Ovary (tissue), 9 donors: ENCODE measurements around the gene DOK6. TPM values are rescaled to one million over a fixed set of nuclear protein-coding genes. Genes with fewer than 3 reads are reported as not detected.

Experiments used
- DNase-seq, 5 donors: peaks; one replicate each; pipeline ENCODE4 v3.0.0-alpha.2; 2019 to 2020
- H3K27ac ChIP-seq, 2 donors: fragments of 200-600 bp; one replicate each; pipeline versions ENCODE4 v1.5.1 to v1.8.0; 2019 to 2022
- H3K27me3 ChIP-seq: fragments of 200-600 bp; one replicate; pipeline ENCODE4 v1.8.0; 2022
- H3K36me3 ChIP-seq: fragments of 200-600 bp; sonication (generic); one replicate; pipeline ENCODE4 v1.5.1; 2019
- H3K4me1 ChIP-seq: one replicate; pipeline ENCODE4 v1.8.1; 2013; ENCODE audit warnings: mild to moderate bottlenecking, moderate library complexity; ENCODE audit not compliant: insufficient read depth
- H3K4me3 ChIP-seq: fragments of 200-600 bp; sonication (generic); one replicate; pipeline ENCODE4 v1.5.1; 2017
- H3K9me3 ChIP-seq, 2 donors: fragments of 200-600 bp in 1 of 2; sonication (generic) in 1 of 2; one replicate each; pipeline versions ENCODE4 v1.5.1 to v1.8.1; 2013 to 2019; ENCODE audit warnings: mild to moderate bottlenecking in 1 of 2, moderate library complexity in 1 of 2
- CTCF ChIP-seq, 3 donors: fragments of 450-650 bp in 2 of 3; fragments of 200-600 bp in 1 of 3; IDR thresholded peaks; one replicate each; pipeline versions ENCODE4 v1.5.1 to v1.8.0; 2016 to 2022; ENCODE audit warnings: antibody characterized with exemption in 3 of 3, mild to moderate bottlenecking in 1 of 3
- EP300 ChIP-seq: sonication (generic); formaldehyde crosslinking; IDR thresholded peaks from one replicate; pipeline ENCODE4 v1.6.1; 2017; ENCODE audit warnings: antibody characterized with exemption
- POLR2A ChIP-seq: fragments of 450-650 bp; IDR thresholded peaks from one replicate; pipeline ENCODE4 v1.6.1; 2017; ENCODE audit warnings: antibody characterized with exemption, mild to moderate bottlenecking, moderate library complexity
- WGBS, 3 donors: extraction: QIAGEN DNeasy Blood & Tissue Kit in 1 of 3; methylation state at CpG; one replicate each; pipeline versions ENCODE4 v1.1.5 to v1.1.7; 2013 to 2017; 5-methylcytosine and 5-hydroxymethylcytosine counted together
- intact Hi-C, 4 donors: fragments of 100-400 bp; cut with DNase I; formaldehyde crosslinking; loops; one replicate each; pipeline versions ENCODE4 v1.11.0 to v1.15.1; 2022 to 2023
- polyA plus RNA-seq, 2 donors: library from polyadenylated mRNA; stranded (reverse); fragments of 200-250 nt in 1 of 2; fragments of 350-450 nt in 1 of 2; fragmentation: Illumina TruSeq in 1 of 2; extraction: RNeasy Lipid Tissue Mini Kit (QIAGEN cat#74804) in 1 of 2; gene quantifications; one replicate each; pipeline ENCODE4 v1.2.3, GENCODE V29; 2013 to 2014
- total RNA-seq, 7 donors: library from RNA; depleted of rRNA in 2 of 7; stranded (reverse); fragments of >200 nt in 2 of 7; fragmentation: NEBNext Ultra II Directional in 3 of 7; extraction: Animal tissue kit (Norgen Biotek cat#: 25700) in 3 of 7; gene quantifications; one replicate each; pipeline versions ENCODE4 v1.1.0 to v1.2.4, GENCODE V29; 2016 to 2023
- donor health status: DM: no; HTN: no; CAD: no; lungs with moderate emphysema.
- donor health status: DM: no; HTN: no; CAD: no.
- donor health status: Bipolar disorder and iron deficiency.
- donor health status: DM: yes; HTN: yes; CAD: no.
- donor health status: DM: no; HTN: no; CAD: no.
- donor health status: DM: yes; HTN: yes; CAD: no.

DOK6 gene
- total and polyA plus RNA-seq, 9 donors, result 1.3 to 4.4 (median 2.8) TPM

GRCh38 chr18:69839497-69839896 lies 438.8 kb downstream of the DOK6 start:
- Histone ChIP-seq H3K4me3 (no peak overlapping the region), H3K36me3 (no peaks in the 10 kb centered on the region), H3K9me3 (no peaks in the 10 kb centered on the region), H3K27me3 (no peaks in the 10 kb centered on the region), H3K4me1 (no peaks in the 10 kb centered on the region), H3K27ac (no peak overlapping the region)
- intact Hi-C loops, result no loop called here
- no peak for DNase-seq
- 94 to 97% (median 96%) methylated on average over 11 of the region's 11 CpGs for WGBS, 3 donors
- TF ChIP-seq POLR2A (no peak), CTCF (IDR thresholded peaks at IDR 0.05) (no peak), EP300 (no peak)

- no peaks in the 10 kb centered on the region for H3K36me3 ChIP-seq
- H3K4me3 ChIP-seq, result no peak overlapping the region
- no peak for DNase-seq
- H3K4me1 ChIP-seq, result no peaks in the 10 kb centered on the region
- no peak overlapping the region for H3K27ac ChIP-seq
- intact Hi-C loops, result no loop called here
- 87 to 92% (median 91%) methylated on average over 11 of the region's 11 CpGs for WGBS, 3 donors
- H3K27me3 ChIP-seq, result no peaks in the 10 kb centered on the region
- H3K9me3 ChIP-seq, result no peaks in the 10 kb centered on the region
- no peak for TF ChIP-seq EP300
- TF ChIP-seq POLR2A, result no peak
- TF ChIP-seq CTCF (IDR thresholded peaks at IDR 0.05), result no peak
Measured at GRCh38 chr18:69840001-69840400, 439.3 kb downstream of the DOK6 start.

- WGBS, 3 donors, result 60 to 74% (median 65%) methylated on average over 7 of the region's 7 CpGs
Measured at GRCh38 chr18:69840445-69840844, 439.8 kb downstream of the DOK6 start.

GRCh38 chr18:69841117-69841516 lies 440.4 kb downstream of the DOK6 start:
- no peak for DNase-seq
- Histone ChIP-seq H3K4me3 (no peak overlapping the region), H3K4me1 (peaks cover under 1% of the 10 kb centered on the region), H3K9me3 (no peaks in the 10 kb centered on the region), H3K36me3 (no peaks in the 10 kb centered on the region), H3K27ac (no peak overlapping the region), H3K27me3 (no peaks in the 10 kb centered on the region)
- 91 to 97% (median 96%) methylated on average over 9 of the region's 9 CpGs for WGBS, 3 donors
- intact Hi-C loops, result no loop called here
- TF ChIP-seq CTCF (IDR thresholded peaks at IDR 0.05) (no peak), EP300 (no peak)

More at GRCh38 chr18:69840445-69840844, 439.8 kb downstream of the DOK6 start:
- no peak for DNase-seq
- Histone ChIP-seq H3K9me3 (no peaks in the 10 kb centered on the region), H3K4me3 (no peak overlapping the region), H3K27me3 (no peaks in the 10 kb centered on the region), H3K27ac (no peak overlapping the region), H3K4me1 (no peaks in the 10 kb centered on the region), H3K36me3 (no peaks in the 10 kb centered on the region)
- intact Hi-C loops, result no loop called here
- TF ChIP-seq CTCF (IDR thresholded peaks at IDR 0.05) (no peak), EP300 (no peak), POLR2A (no peak)

GRCh38 chr18:69843015-69843414 lies 442.3 kb downstream of the DOK6 start:
- no peak overlapping the region for H3K27ac ChIP-seq
- intact Hi-C loops, result no loop called here
- DNase-seq, result no peak
- no peaks in the 10 kb centered on the region for H3K9me3 ChIP-seq
- no peaks in the 10 kb centered on the region for H3K36me3 ChIP-seq
- no peak overlapping the region for H3K4me3 ChIP-seq
- peaks cover 3% of the 10 kb centered on the region for H3K4me1 ChIP-seq
- no peaks in the 10 kb centered on the region for H3K27me3 ChIP-seq
- WGBS, 3 donors, result 76 to 78% (median 77%) methylated on average over 5 of the region's 5 CpGs
- TF ChIP-seq POLR2A (no peak), EP300 (no peak), CTCF (IDR thresholded peaks at IDR 0.05) (no peak)
